H9 (cell line): ENCODE data around the gene GALNT17. TPM values are rescaled to one million over a fixed set of nuclear protein-coding genes. Genes with fewer than 3 reads are reported as not detected.
A peak's percentile ranks its signal among the peaks of the same experiment; 100 is the strongest.

Experiments
- DNase-seq: peaks from one replicate; pipeline ENCODE4 v3.0.0-alpha.2; 2017
- H2AFZ ChIP-seq: one replicate; pipeline ENCODE4 v1.6.1; 2013; ENCODE audit warnings: mild to moderate bottlenecking, low read length, control low read depth, moderate library complexity
- H2AK5ac ChIP-seq: 2 replicates; pipeline ENCODE4 v1.6.1; 2013; ENCODE audit warnings: low read length, control low read depth, mixed read lengths; ENCODE audit not compliant: insufficient read length
- H2BK120ac ChIP-seq: one replicate; pipeline ENCODE4 v1.6.1; 2013; ENCODE audit warnings: low read depth, mild to moderate bottlenecking, low read length, control low read depth, inconsistent platforms; ENCODE audit not compliant: poor library complexity, severe bottlenecking
- H2BK12ac ChIP-seq: 2 replicates; pipeline ENCODE4 v1.6.1; 2013; ENCODE audit warnings: low read length, control low read depth, mixed read lengths, low read depth; ENCODE audit not compliant: insufficient read length
- H2BK15ac ChIP-seq: 2 replicates; pipeline ENCODE4 v1.6.1; 2013; ENCODE audit warnings: low read depth, low read length, control low read depth
- H2BK20ac ChIP-seq: one replicate; pipeline ENCODE4 v1.6.1; 2013; ENCODE audit warnings: low read depth, mild to moderate bottlenecking, low read length, control low read depth, inconsistent platforms; ENCODE audit not compliant: poor library complexity, severe bottlenecking
- H2BK5ac ChIP-seq: 2 replicates; pipeline ENCODE4 v1.6.1; 2013; ENCODE audit warnings: low read length, control low read depth, mixed read lengths; ENCODE audit not compliant: insufficient read length
- H3K14ac ChIP-seq: 2 replicates; pipeline ENCODE4 v1.6.1; 2013; ENCODE audit warnings: low read length, control low read depth; ENCODE audit not compliant: insufficient read depth
- H3K18ac ChIP-seq: 2 replicates; pipeline ENCODE4 v1.6.1; 2013; ENCODE audit warnings: low read depth, mild to moderate bottlenecking, mixed read lengths, low read length, control low read depth; ENCODE audit not compliant: insufficient read length
- H3K23ac ChIP-seq: 2 replicates; pipeline ENCODE4 v1.6.1; 2013; ENCODE audit warnings: low read length, control low read depth, mixed read lengths, low read depth; ENCODE audit not compliant: insufficient read length
- H3K23me2 ChIP-seq: 2 replicates; pipeline ENCODE4 v1.6.1; 2013; ENCODE audit warnings: low read depth, mild to moderate bottlenecking, mixed read lengths, low read length, control low read depth; ENCODE audit not compliant: insufficient read length, poor library complexity, severe bottlenecking
- H3K27ac ChIP-seq: 2 replicates; pipeline ENCODE4 v1.5.1; 2013; ENCODE audit warnings: low read length, control low read depth, mixed read lengths, low read depth; ENCODE audit not compliant: insufficient read length
- H3K27me3 ChIP-seq: 2 replicates; pipeline ENCODE4 v1.6.1; 2013; ENCODE audit warnings: low read length, control low read depth, inconsistent platforms; ENCODE audit not compliant: insufficient read depth
- H3K4ac ChIP-seq: 2 replicates; pipeline ENCODE4 v1.6.1; 2013; ENCODE audit warnings: low read depth, mild to moderate bottlenecking, control low read depth, inconsistent platforms, low read length, moderate library complexity
- H3K4me1 ChIP-seq: 2 replicates; pipeline ENCODE4 v1.6.1; 2013; ENCODE audit warnings: low read length, control low read depth, inconsistent platforms; ENCODE audit not compliant: insufficient read depth
- H3K4me2 ChIP-seq: 2 replicates; pipeline ENCODE4 v1.6.1; 2013; ENCODE audit warnings: low read length, control low read depth, mixed read lengths; ENCODE audit not compliant: insufficient read length, insufficient read depth
- H3K56ac ChIP-seq: 2 replicates; pipeline ENCODE4 v1.6.1; 2013; ENCODE audit warnings: low read depth, mild to moderate bottlenecking, mixed read lengths, low read length, control low read depth; ENCODE audit not compliant: insufficient read length
- H3K79me1 ChIP-seq: 2 replicates; pipeline ENCODE4 v1.6.1; 2013; ENCODE audit warnings: low read depth, mild to moderate bottlenecking, moderate library complexity, low read length, control low read depth, inconsistent platforms; ENCODE audit not compliant: insufficient read depth, poor library complexity, severe bottlenecking
- H3K79me2 ChIP-seq: 2 replicates; pipeline ENCODE4 v1.6.1; 2013; ENCODE audit warnings: low read length, control low read depth, inconsistent platforms; ENCODE audit not compliant: insufficient read depth
- H3K9ac ChIP-seq: 2 replicates; pipeline ENCODE4 v1.6.1; 2013; ENCODE audit warnings: low read length, control low read depth, mixed read lengths; ENCODE audit not compliant: insufficient read length; ENCODE audit errors: extremely low read depth
- H3K9me3 ChIP-seq: one replicate; pipeline ENCODE4 v1.6.1; 2013; ENCODE audit warnings: low read depth, low read length, inconsistent platforms; ENCODE audit not compliant: control insufficient read depth
- H3T11ph ChIP-seq: one replicate; pipeline ENCODE4 v1.6.1; 2013; ENCODE audit warnings: mild to moderate bottlenecking, low read length, control low read depth, inconsistent platforms
- H4K20me1 ChIP-seq: one replicate; pipeline ENCODE4 v1.6.1; 2013; ENCODE audit not compliant: control insufficient read depth, insufficient read length, insufficient read depth
- H4K5ac ChIP-seq: 2 replicates; pipeline ENCODE4 v1.6.1; 2013; ENCODE audit warnings: low read depth, mild to moderate bottlenecking, mixed read lengths, low read length, control low read depth; ENCODE audit not compliant: insufficient read length
- H4K8ac ChIP-seq: replicated peaks from 2 replicates; pipeline ENCODE4 v1.6.1; 2013; ENCODE audit warnings: low read length, control low read depth, mixed read lengths, low read depth; ENCODE audit not compliant: insufficient read length
- H4K91ac ChIP-seq: 2 replicates; pipeline ENCODE4 v1.6.1; 2013; ENCODE audit warnings: low read depth, mild to moderate bottlenecking, moderate library complexity, mixed read lengths, low read length, control low read depth; ENCODE audit not compliant: insufficient read length
- H3K27ac Mint-ChIP-seq, 3 experiments: 2 replicates in 2 of 3; 3 replicates in 1 of 3; pipeline ENCODE4 v1.8.0; 2020 to 2021; ENCODE audit warnings: mixed read lengths in 3 of 3, mild to moderate bottlenecking in 1 of 3, moderate library complexity in 1 of 3
- H3K27me3 Mint-ChIP-seq: 2 replicates; pipeline ENCODE4 v1.8.0; 2021; ENCODE audit warnings: low read depth, mild to moderate bottlenecking, moderate library complexity, mixed read lengths
- H3K36me3 Mint-ChIP-seq, 3 experiments: 2 replicates in 2 of 3; 3 replicates in 1 of 3; pipeline ENCODE4 v1.8.0; 2020 to 2021; ENCODE audit warnings: low read depth in 3 of 3, mixed read lengths in 3 of 3; ENCODE audit not compliant: insufficient read depth in 1 of 3
- H3K4me1 Mint-ChIP-seq, 2 experiments: 2 replicates each; pipeline ENCODE4 v1.8.0; 2020; ENCODE audit warnings: mixed read lengths in 2 of 2
- H3K4me3 Mint-ChIP-seq, 2 experiments: 2 replicates in 1 of 2; 3 replicates in 1 of 2; pipeline ENCODE4 v1.8.0; 2020 to 2021; ENCODE audit warnings: mild to moderate bottlenecking in 2 of 2, mixed read lengths in 2 of 2, moderate library complexity in 1 of 2
- H3K9me3 Mint-ChIP-seq, 2 experiments: 2 replicates in 1 of 2; 3 replicates in 1 of 2; pipeline ENCODE4 v1.8.0; 2020; ENCODE audit warnings: mild to moderate bottlenecking in 2 of 2, mixed read lengths in 2 of 2, moderate library complexity in 1 of 2
- WGBS: extraction: QIAGEN DNeasy Blood & Tissue Kit; methylation state at CpG from one replicate; pipeline ENCODE4 v1.1.7; 2013; ENCODE audit warnings: missing lambda C conversion rate, low lambda C conversion rate, mixed read lengths; ENCODE audit not compliant: insufficient read length; ENCODE audit errors: extremely low coverage; 5-methylcytosine and 5-hydroxymethylcytosine counted together
- total RNA-seq: library from RNA; stranded (reverse); gene quantifications from 2 replicates; pipeline ENCODE4 v1.2.1, GENCODE V29; 2021
- TF ChIP-seq, protein P1 (sequence below): fragments of 200-600 bp; sonication (generic); conservative IDR thresholded peaks from 3 replicates; pipeline ENCODE4 v1.8.0; 2021; ENCODE audit warnings: antibody characterized with exemption, mild to moderate bottlenecking

Gene GALNT17
- total RNA-seq, 1 experiment from 2014 or later: 43.2 TPM

DNA sequence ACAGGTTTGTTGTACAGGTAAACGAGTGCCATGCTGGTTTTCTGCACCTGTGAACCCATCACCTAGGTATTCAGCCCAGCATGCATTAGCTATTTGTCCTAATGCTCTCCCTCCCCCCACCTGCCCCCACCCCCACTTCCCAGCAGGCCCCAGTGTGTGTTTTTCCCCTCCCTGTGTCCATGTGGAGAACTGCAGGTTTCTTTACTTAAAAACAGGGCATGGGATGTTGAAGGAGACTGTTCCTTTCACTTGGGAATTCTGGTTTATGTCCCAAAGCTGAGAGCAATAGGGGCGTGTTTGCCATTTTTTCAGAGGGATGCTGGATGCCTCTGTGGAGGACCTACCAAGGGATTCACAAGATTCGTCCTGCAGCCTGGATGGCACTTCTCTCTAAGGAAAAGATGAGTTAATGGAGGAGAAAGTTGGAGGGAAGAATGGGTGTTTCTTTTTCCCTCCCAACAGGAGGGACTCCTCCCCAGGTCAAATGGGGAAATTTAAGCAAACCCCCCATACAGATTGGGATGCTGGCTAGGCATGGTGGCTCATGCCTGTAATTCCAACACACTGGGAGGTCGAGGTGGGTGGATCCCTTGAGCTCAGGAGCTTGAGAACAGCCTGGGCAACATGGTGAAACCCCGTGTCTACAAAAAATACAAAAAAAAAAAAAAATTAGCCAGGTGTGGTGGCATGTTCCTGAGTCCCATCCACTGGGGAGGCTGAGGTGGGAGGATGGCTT, 136.0 kb downstream of the GALNT17 start:
- Histone ChIP-seq H3T11ph (no peak overlapping the region), H3K79me1 (peaks cover 2% of the 10 kb centered on the region)
- DNase-seq: no peak

More for the DNA sequence above, 136.0 kb downstream of the GALNT17 start:
- Histone ChIP-seq H3K23me2 (no peaks in the 10 kb centered on the region), H3K27me3 (no peaks in the 10 kb centered on the region), H2BK20ac (no peak overlapping the region), H2BK15ac (no peak overlapping the region), H4K8ac (no peak overlapping the region), H2BK12ac (no peak overlapping the region), H3K18ac (no peak overlapping the region), H3K4me1 (peaks cover 16% of the 10 kb centered on the region; the same call in 1 of the 2 replicates), H2AFZ (no peak overlapping the region), H3K9me3 (peaks cover 6% of the 10 kb centered on the region), H3K27ac (no peak overlapping the region), H3K14ac (no peak overlapping the region), H3K23ac (no peak overlapping the region), H2AK5ac (no peak overlapping the region), H4K91ac (no peak overlapping the region), H3K79me2 (peaks cover 21% of the 10 kb centered on the region; the same call in 1 of the 2 replicates), H3K4ac (no peak overlapping the region), H3K9ac (no peak overlapping the region), H4K5ac (no peak overlapping the region), H3K56ac (no peak overlapping the region), H2BK120ac (no peak overlapping the region), H4K20me1 (no peaks in the 10 kb centered on the region), H2BK5ac (no peak overlapping the region), H3K4me2 (no peak overlapping the region)
- H3K4me1 Mint-ChIP-seq: peaks cover 38 to 40% of the 10 kb centered on the region in 2 experiments
- peak overlapping the region; percentile 74 to 86 (median 86); a peak in 6 of 7 replicates for H3K27ac Mint-ChIP-seq
- peaks cover 24 to 27% of the 10 kb centered on the region in 2 experiments for H3K9me3 Mint-ChIP-seq
- H3K36me3 Mint-ChIP-seq: peaks cover 27 to 45% (median 35%) of the 10 kb centered on the region in 3 experiments
- no CpG with 5 or more reads among the region's 5 CpGs for WGBS
- no peaks in the 10 kb centered on the region for H3K27me3 Mint-ChIP-seq
- TF ChIP-seq, protein P1, sequence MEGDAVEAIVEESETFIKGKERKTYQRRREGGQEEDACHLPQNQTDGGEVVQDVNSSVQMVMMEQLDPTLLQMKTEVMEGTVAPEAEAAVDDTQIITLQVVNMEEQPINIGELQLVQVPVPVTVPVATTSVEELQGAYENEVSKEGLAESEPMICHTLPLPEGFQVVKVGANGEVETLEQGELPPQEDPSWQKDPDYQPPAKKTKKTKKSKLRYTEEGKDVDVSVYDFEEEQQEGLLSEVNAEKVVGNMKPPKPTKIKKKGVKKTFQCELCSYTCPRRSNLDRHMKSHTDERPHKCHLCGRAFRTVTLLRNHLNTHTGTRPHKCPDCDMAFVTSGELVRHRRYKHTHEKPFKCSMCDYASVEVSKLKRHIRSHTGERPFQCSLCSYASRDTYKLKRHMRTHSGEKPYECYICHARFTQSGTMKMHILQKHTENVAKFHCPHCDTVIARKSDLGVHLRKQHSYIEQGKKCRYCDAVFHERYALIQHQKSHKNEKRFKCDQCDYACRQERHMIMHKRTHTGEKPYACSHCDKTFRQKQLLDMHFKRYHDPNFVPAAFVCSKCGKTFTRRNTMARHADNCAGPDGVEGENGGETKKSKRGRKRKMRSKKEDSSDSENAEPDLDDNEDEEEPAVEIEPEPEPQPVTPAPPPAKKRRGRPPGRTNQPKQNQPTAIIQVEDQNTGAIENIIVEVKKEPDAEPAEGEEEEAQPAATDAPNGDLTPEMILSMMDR: peak; percentile 48; the same call in 2 of the 3 replicates
- H3K4me3 Mint-ChIP-seq: no peak overlapping the region; a peak in 1 of 5 replicates
